Measurements from ENCODE around the gene GPAM.

Gene GPAM

DNA sequence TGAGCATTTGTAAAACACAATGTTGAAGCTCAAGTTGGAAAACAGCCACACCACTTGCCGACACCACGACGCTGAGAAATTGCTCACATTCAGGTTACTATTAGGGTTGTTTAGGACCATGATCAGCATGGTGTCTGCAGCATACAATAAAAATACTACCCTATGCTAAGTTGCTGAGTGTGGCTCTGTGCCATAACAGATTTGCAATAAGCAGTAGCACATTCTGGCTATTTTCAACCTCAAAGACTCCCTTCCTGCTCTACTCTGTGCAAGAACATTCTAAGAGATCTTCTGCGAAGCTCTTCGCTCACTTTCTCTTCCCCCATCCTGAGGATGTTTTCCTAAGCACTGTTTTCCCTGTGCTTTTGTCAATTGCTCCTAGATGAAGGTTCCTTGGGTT lies 38.3 kb downstream of the GPAM start:
- DNase-seq: no peak
- TF ChIP-seq GATA1 (IDR thresholded peaks at IDR 0.05; ENCODE audit: low read depth, low read length) (no peak), POLR2A (IDR thresholded peaks at IDR 0.05; ENCODE audit: low read length) (no peak)

DNA sequence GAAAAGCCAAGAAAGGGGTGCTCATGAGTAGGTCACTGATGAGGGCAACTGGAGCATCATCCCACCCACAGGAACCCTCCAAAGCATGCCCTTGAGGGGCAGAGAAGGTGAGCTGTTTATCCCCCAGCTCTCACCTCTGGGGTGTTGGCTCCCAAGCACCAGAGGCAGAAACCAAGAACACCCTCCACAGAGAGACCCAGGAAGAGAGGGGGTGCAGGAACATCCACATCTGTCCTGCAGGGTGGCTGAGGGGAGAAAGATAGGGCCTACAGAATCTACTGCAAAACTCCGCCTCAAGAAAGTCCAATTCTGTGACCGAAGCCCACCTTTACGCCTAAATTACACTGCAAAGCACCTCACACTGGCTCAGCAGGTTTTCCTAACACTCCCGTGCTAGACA lies 40.1 kb downstream of the GPAM start:
- DNase-seq: no peak
- no peak for TF ChIP-seq GATA1 (IDR thresholded peaks at IDR 0.05; ENCODE audit: low read depth, low read length)

DNA sequence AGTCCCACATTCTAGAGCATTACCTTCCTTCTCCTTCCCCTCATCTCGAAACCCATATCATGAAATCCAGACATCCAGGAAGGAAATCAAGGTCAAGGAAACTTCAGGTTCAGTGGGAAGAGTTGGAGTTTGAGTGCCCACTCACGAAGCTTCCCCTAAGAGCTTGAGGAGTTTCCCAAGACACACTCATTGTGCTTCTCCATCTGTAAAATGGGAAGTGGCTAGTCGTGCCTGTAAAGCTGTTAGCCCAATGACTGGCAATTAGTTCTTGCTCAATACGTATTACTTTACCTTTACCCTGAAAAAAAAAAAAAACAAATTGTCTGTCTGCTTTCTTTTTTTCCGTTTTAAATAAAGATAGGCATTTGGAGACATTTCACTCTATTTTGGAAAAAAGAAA lies 42.3 kb downstream of the GPAM start:
- DNase-seq: no peak

DNA sequence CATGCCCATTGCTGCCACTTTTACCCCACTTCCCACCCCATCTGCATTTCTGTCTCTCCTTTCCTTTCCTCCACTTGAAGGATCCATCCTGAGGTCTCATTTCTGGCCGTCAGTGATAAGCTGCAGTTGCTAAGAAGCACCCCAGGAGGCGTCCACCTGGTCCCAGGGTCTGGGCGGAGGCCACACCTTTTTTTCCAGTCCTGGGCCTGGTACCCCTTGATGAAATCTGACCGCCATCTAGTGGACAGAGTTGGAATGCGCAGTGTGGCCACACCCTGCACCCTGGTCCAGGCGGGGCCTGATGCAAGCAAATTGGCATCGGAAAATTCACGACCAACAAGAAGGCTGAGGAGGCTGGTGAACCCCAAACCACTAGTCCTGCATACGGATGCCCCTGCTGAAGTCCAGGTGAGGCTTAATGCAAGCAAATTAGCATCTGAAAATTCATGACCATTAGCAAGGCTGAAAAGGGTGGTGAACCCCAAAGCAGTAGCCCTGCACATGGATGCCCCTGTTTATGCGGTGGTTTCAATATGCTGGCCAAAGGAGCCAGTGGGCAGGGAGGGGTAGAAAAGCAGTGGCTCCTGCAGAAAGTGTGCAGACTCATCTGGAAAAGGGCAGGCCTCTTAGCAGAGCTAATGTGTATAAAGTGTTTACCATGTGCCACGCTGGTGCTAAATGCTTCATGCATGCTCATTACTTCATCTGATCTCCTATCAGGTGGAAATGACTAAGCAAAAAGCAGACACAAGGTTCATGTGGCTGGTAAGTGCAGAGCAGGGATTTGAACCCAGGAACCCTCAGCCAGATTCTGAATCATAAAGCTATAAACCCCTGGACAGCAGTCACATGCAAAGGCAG lies 43.2 kb downstream of the GPAM start:
- DNase-seq: peak; percentile 73 to 81

More for the DNA sequence above, 42.3 kb downstream of the GPAM start:
- no peak for TF ChIP-seq GATA1 (IDR thresholded peaks at IDR 0.05; ENCODE audit: low read depth, low read length)
- no peak for TF ChIP-seq POLR2A (IDR thresholded peaks at IDR 0.05; ENCODE audit: low read length)

DNA sequence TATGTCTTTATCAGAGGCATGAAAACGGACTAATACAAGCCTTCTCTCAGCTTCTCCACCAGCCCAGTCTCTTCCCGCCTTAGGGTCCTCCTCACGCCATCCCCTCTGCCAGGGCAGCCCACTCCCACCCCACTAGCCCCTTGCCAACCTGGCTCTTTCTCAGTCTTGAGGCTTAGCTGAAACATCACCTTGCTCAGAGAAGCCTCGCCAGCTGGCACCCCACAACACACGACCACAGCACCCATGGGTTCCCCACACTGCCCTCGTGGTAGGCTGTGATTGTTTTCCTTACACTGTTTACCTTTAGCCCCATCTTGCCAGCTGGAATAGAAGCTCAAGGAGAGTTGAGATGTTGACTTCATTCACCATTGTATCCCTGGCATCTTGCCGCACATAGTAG lies 44.4 kb downstream of the GPAM start:
- TF ChIP-seq POLR2A (IDR thresholded peaks at IDR 0.05; ENCODE audit: low read length) (no peak), GATA1 (IDR thresholded peaks at IDR 0.05; ENCODE audit: low read depth, low read length) (no peak)
- no peak for DNase-seq

More for the DNA sequence above, 43.2 kb downstream of the GPAM start:
- TF ChIP-seq POLR2A (IDR thresholded peaks at IDR 0.05; ENCODE audit: low read length) (no peak), GATA1 (IDR thresholded peaks at IDR 0.05; ENCODE audit: low read depth, low read length) (no peak)

DNA sequence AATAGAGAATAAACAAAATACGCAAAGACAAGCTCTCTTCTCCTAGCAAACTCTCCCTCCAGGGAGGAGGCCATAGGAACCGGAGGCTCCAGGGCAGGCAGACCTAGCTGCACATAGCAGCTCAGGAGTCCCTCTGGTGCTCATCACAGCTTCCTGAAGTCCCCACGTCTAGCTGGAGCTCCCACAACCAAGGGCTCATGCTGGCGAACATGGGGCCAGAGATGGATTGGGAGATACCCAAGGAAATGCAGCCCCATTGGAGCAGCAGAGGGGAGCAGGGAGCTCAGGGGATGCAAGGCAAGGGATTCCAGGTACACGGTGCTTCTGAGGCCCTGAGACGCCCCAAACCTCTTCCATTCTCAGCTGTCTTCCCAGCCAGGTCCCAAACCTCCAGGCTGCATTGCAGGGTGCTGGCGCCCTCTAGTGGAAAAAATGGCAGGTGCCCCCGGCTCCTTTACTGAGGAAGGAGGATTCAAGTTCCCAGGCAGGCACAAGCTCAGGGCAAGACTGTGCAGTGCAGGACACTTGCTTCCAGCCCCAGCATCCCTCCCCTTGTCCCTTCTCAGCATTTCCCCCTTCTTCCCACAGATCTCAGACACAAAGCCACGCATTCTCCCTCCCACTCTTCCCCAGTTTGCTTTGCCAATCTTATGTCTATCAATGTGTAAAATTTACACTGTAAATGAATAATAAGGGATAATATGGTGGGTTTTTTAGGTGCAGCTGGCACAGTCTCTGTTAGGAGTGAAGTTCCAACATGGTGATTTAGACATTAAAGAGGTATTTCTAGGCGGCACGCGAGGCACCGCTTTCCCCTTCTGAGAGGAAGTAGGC lies 46.2 kb downstream of the GPAM start:
- DNase-seq: peak; percentile 50 to 72
- TF ChIP-seq GATA1 (IDR thresholded peaks at IDR 0.05; ENCODE audit: low read depth, low read length) (no peak), POLR2A (IDR thresholded peaks at IDR 0.05; ENCODE audit: low read length) (no peak)

DNA sequence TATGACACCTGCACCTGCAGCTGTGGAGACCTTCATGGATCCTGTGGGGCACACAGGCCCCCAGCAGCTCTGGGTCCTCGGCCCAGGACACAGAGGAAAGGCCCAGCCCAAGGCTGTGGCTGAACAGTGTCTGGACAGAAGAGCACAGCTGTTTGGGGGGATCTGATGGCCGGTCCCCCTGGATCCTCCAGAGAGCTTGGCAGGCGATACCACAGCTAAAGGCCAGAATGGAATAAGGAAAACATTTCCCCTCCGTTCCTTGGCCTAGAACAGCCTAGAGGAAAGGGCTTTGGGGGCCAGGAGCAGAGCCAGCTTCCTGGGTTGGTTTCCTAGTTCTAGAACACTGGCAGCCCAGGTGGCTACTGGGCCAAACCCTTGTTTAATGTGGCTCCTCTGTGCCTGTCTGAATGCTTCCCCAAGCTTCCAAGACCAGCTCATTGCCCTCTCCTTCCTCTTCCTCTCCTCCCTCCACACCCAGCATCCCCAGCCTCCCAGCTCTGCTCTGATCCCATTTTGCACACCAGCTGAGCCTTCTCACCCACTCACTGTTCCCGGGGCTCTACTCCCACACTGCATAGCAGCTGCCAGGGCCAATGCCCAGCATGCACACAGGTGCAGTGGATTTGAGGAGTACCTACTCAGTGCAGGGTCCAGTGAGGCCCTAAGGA lies 46.9 kb downstream of the GPAM start:
- no peak for DNase-seq
- TF ChIP-seq POLR2A (IDR thresholded peaks at IDR 0.05; ENCODE audit: low read length) (no peak), GATA1 (IDR thresholded peaks at IDR 0.05; ENCODE audit: low read depth, low read length) (no peak)

DNA sequence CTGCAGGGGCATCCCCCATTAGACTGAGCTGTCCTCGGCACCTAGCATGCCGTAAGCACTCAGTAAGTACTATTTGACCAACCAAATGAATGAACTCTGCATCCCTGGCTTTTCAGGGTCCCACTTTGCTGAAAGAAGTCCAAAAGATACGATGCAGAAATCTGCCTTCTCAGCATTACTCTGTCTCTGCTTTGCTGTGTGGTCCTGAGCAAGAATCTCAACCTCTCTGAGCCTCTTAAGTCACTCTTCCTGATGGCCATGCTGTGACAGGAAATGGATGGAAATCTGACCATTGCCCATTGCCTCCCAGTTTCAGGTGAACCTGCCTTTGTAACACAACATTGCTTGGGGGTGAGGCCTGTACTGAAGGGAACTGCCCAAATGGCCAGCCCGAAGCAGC lies 48.0 kb downstream of the GPAM start:
- TF ChIP-seq GATA1 (IDR thresholded peaks at IDR 0.05; ENCODE audit: low read depth, low read length) (no peak), POLR2A (IDR thresholded peaks at IDR 0.05; ENCODE audit: low read length) (no peak)
- no peak for DNase-seq

DNA sequence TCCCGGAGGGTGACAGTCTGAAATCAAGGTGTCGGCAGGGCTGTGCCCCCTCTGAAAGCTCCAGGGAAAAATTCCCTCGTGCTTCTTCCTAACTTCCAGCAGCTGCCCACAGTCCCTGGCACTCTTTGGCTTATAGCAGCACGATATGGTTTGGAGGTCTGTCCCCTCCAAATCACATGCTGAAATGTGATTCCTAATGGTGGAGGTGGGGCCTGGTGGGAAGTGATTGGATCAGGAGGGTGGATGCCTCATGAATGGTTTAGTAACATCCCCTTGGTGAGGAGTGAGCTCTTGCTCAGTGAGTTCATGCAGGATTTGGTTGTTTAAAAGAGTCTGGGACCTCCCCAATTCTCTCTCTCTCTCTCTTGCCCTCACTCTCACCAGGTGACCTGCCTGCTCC lies 51.1 kb downstream of the GPAM start:
- no peak for DNase-seq
- TF ChIP-seq POLR2A (IDR thresholded peaks at IDR 0.05; ENCODE audit: low read length): no peak
- TF ChIP-seq GATA1 (IDR thresholded peaks at IDR 0.05; ENCODE audit: low read depth, low read length): no peak

DNA sequence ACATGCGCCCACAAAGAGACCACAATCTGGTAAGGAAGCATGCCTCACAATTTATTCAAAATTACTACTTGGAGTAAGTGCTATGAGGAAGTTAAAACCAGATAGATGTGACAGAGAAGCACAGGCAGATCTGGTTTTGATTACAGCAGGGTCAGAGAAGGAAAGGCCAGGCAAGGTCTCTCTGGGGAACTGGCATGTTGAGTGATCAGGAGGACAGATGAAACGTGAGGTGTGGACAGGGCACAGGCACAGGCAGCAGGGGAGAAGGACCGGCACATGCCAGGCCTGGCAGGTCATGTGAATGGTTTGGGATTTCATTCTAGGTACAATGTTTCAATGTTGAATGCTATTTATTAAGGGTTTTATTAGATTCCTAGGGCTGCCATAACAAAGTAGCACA lies 51.6 kb downstream of the GPAM start:
- no peak for TF ChIP-seq POLR2A (IDR thresholded peaks at IDR 0.05; ENCODE audit: low read length)
- TF ChIP-seq GATA1 (IDR thresholded peaks at IDR 0.05; ENCODE audit: low read depth, low read length): no peak
- DNase-seq: no peak

DNA sequence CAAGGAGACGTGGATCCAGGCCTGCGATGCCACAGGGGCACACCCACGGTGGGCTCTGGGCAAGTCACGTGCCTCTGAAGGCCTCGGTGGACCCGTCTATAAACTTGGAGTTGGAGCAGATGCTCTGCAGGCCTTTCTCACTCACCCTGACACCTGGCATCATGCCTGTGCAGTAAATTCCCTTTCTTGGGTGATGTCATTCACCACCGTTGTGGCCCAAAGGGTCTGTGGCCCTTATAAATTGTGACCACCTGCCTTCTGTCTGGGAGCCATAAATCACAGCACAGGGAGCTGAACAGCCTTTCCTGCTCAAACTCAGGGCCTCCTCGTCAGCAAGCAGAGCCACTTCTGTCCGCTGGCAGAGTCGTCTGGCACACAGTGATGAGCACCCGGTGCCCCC lies 52.2 kb downstream of the GPAM start:
- no peak for DNase-seq
- TF ChIP-seq GATA1 (IDR thresholded peaks at IDR 0.05; ENCODE audit: low read depth, low read length) (no peak), POLR2A (IDR thresholded peaks at IDR 0.05; ENCODE audit: low read length) (no peak)

DNA sequence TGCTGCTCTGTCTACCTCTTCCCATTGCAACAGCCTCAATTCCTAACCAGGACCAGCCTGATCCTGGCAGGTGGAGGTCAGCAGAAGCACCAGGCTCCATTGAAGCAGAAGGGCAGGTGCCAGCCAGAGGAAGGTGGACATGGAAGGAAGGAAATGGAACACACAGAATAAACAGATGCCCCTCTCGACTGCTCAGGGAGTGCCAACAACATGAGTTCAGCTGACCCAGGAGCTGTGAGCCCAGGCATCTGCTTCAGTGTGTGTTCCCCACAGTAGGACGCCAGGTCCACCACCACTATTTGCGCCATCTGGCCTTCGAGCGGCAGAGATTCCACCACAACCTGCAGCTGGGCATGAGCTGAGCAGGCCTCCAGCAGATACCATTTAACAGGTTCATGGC lies 56.7 kb downstream of the GPAM start:
- no peak for DNase-seq
- TF ChIP-seq GATA1 (IDR thresholded peaks at IDR 0.05; ENCODE audit: low read depth, low read length) (no peak), POLR2A (IDR thresholded peaks at IDR 0.05; ENCODE audit: low read length) (no peak)

DNA sequence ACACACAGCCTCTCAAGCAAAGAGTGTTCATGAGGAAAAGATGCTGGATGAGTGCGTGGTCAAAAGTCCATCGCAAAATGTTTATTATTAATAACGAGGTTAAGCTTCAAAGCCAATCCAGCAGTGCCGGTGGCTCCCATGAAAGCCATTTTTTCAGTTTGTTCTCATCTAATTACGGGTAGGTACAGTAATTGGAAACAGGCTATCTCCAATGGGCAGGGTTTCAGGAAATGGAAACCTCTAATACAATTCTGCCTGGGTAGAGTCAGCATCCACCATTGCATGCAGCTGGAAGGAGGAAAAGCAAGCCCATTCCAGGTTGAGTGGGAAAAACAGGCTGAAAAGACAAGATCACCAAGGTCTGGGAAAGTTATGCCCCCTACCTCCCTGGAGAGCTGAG lies 57.4 kb downstream of the GPAM start:
- DNase-seq: no peak

DNA sequence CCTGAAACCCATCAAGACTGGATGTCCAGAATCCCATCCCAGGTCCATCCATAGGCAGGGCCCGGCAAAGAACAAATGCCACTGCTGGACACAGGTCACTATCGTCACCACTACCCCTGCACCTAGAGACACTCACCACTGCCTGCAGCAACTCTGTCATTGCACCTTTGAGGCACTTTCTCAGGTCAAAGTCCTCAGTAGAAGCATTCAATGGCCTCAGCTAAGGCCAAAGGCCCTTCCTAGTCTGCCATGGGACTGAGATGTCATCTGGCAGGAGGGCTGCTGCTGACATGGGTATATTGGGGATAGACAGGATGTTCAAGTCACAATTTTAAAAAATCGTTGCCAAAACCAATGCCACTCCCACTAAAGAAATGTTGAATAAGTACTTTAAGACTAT lies 58.7 kb downstream of the GPAM start:
- DNase-seq: no peak
- TF ChIP-seq GATA1 (IDR thresholded peaks at IDR 0.05; ENCODE audit: low read depth, low read length): no peak
- TF ChIP-seq POLR2A (IDR thresholded peaks at IDR 0.05; ENCODE audit: low read length): no peak

More for the DNA sequence above, 57.4 kb downstream of the GPAM start:
- TF ChIP-seq POLR2A (IDR thresholded peaks at IDR 0.05; ENCODE audit: low read length): no peak
- TF ChIP-seq GATA1 (IDR thresholded peaks at IDR 0.05; ENCODE audit: low read depth, low read length): no peak
